Astrocyte (in vitro differentiated cells and primary cell): ENCODE measurements around the gene CACNA1A.

Source experiments
- CTCF ChIP-seq: IDR thresholded peaks from 2 replicates; pipeline ENCODE4 v1.5.1; 2011; ENCODE audit warnings: low read depth, mild to moderate bottlenecking, inconsistent platforms, low read length, moderate library complexity; ENCODE audit not compliant: insufficient read depth
- EZH2 ChIP-seq: IDR thresholded peaks from 2 replicates; pipeline ENCODE4 v1.6.1; 2012; ENCODE audit warnings: mild to moderate bottlenecking, low read length, inconsistent platforms; ENCODE audit not compliant: insufficient read depth

GRCh38 chr19:13255041-13255718, 251.1 kb downstream of the CACNA1A start:
- TF ChIP-seq CTCF (no peak), EZH2 (no peak)
